K562 (cell line): ENCODE data around the gene CHRNE. TPM values are rescaled to one million over a fixed set of nuclear protein-coding genes. Genes with fewer than 3 reads are reported as not detected.

Experiments
- ATAC-seq: fragments of 200-7000 bp; cut with Tn5 transposase; 3 replicates; pipeline ENCODE4 v1.9.1; 2020; ENCODE audit warnings: moderate library complexity
- BruUV-seq: library from RNA; stranded (reverse); fragments of 400-500 nt; replicated peaks from 2 replicates; lab custom pipeline; 2021; lab: Mats Ljungman, UMichigan
- CTCF ChIA-PET: fragments of 300-600 bp; formaldehyde crosslinking; extraction: SDS; loops from one replicate; lab custom pipeline; 2021; ENCODE audit warnings: low intra/inter-chr PET ratio; lab: Yijun Ruan, JAX
- POLR2A ChIA-PET: fragments of 300-600, 350-650 bp; sonication (Branson Sonifier 250); formaldehyde crosslinking; extraction: SDS; loops from one replicate; lab custom pipeline; 2021; ENCODE audit warnings: antibody characterized with exemption, inconsistent platforms; lab: Yijun Ruan, JAX
- DNase-seq, 4 experiments: peaks; one replicate each; pipeline versions ENCODE4 v3.0.0 to v3.0.0-alpha.2; 2011 to 2018; ENCODE audit warnings: low spot score in 3 of 4, mixed read lengths in 3 of 4; ENCODE audit errors: extremely low read depth in 1 of 4
- FAIRE-seq: peaks from 2 replicates; lab custom pipeline; 2011; peaks lifted over from hg19 to GRCh38; lab: Jason Lieb, UNC
- H2AFZ ChIP-seq: 2 replicates; pipeline ENCODE4 v1.6.0; 2011; ENCODE audit warnings: low read depth, low read length, control low read depth, inconsistent platforms
- H3K27ac ChIP-seq: fragments of 200-600 bp; 3 replicates; pipeline ENCODE4 v1.8.0; 2011; ENCODE audit warnings: low read depth, mild to moderate bottlenecking, control low read depth, inconsistent platforms, low read length, moderate library complexity, mixed read lengths; ENCODE audit errors: extremely low read depth
- H3K27me3 ChIP-seq, 2 experiments: fragments of 300-600 bp in 1 of 2; 2 replicates in 1 of 2; 3 replicates in 1 of 2; pipeline versions ENCODE4 v1.6.0 to v1.8.0; 2011; ENCODE audit warnings: inconsistent platforms in 2 of 2, low read length in 2 of 2, mild to moderate bottlenecking in 1 of 2, mixed read lengths in 1 of 2, moderate library complexity in 1 of 2; ENCODE audit not compliant: control insufficient read depth in 2 of 2, insufficient read depth in 2 of 2
- H3K36me3 ChIP-seq: fragments of 300-600 bp; 3 replicates; pipeline ENCODE4 v1.8.0; 2011; ENCODE audit warnings: mild to moderate bottlenecking, low read length, inconsistent platforms; ENCODE audit not compliant: control insufficient read depth, insufficient read depth
- H3K4me1 ChIP-seq, 2 experiments: fragments of 200-600 bp in 1 of 2; replicated peaks in 1 of 2; 2 replicates in 1 of 2; 3 replicates in 1 of 2; pipeline versions ENCODE4 v1.5.1 to v1.8.0; 2011; ENCODE audit warnings: inconsistent platforms in 2 of 2, low read length in 2 of 2, mild to moderate bottlenecking in 1 of 2, mixed read lengths in 1 of 2, moderate library complexity in 1 of 2; ENCODE audit not compliant: control insufficient read depth in 2 of 2, insufficient read depth in 2 of 2
- H3K4me2 ChIP-seq: 2 replicates; pipeline ENCODE4 v1.6.1; 2011; ENCODE audit warnings: low read length, control low read depth, inconsistent platforms, mixed read lengths; ENCODE audit not compliant: insufficient read depth
- H3K4me3 ChIP-seq: fragments of 200-600 bp; sonication (generic), shearing (Covaris generic); 2 replicates; pipeline ENCODE4 v1.5.1; 2016; ENCODE audit warnings: control low read depth, inconsistent platforms
- H3K79me2 ChIP-seq: fragments of 200-600 bp; 3 replicates; pipeline ENCODE4 v1.8.0; 2011; ENCODE audit warnings: low read length, inconsistent platforms; ENCODE audit not compliant: control insufficient read depth, insufficient read depth
- H3K9ac ChIP-seq, 2 experiments: 2 replicates each; pipeline versions ENCODE4 v1.6.0 to v1.6.1; 2011; ENCODE audit warnings: low read depth in 2 of 2, low read length in 2 of 2, control low read depth in 1 of 2, inconsistent platforms in 1 of 2, mild to moderate bottlenecking in 1 of 2, mixed read lengths in 1 of 2; ENCODE audit not compliant: insufficient read depth in 1 of 2
- H3K9me1 ChIP-seq: one replicate; pipeline ENCODE4 v1.6.0; 2011; ENCODE audit warnings: inconsistent platforms, mild to moderate bottlenecking, low read length, moderate library complexity; ENCODE audit not compliant: control insufficient read depth, insufficient read depth
- H3K9me3 ChIP-seq: replicated peaks from 2 replicates; pipeline ENCODE4 v1.5.1; 2011; ENCODE audit warnings: low read depth, low read length, inconsistent platforms; ENCODE audit not compliant: control insufficient read depth, insufficient read depth
- H4K20me1 ChIP-seq: replicated peaks from 2 replicates; pipeline ENCODE4 v1.6.1; 2011; ENCODE audit warnings: low read length, inconsistent platforms, mixed read lengths; ENCODE audit not compliant: control insufficient read depth, insufficient read depth
- EGR1 ChIP-seq: fragments of 450-650 bp; conservative IDR thresholded peaks from 2 replicates; pipeline ENCODE4 v1.6.1; 2017; ENCODE audit warnings: mild to moderate bottlenecking
- JUND ChIP-seq, 2 experiments: IDR thresholded peaks; 2 replicates in 1 of 2; 3 replicates in 1 of 2; pipeline ENCODE4 v1.6.1; 2011; ENCODE audit warnings: borderline replicate concordance in 2 of 2, low read depth in 2 of 2, low read length in 2 of 2, improper control_type of control experiment in 1 of 2, missing biosample characterization in 1 of 2, missing genetic modification characterization in 1 of 2, missing genetic modification reagents in 1 of 2
- SPI1 ChIP-seq: IDR thresholded peaks from 2 replicates; pipeline ENCODE4 v1.6.1; 2011; ENCODE audit warnings: low read depth, low read length, control low read depth, borderline replicate concordance
- SRF ChIP-seq, 2 experiments: fragments of 250-450, 450-650 bp in 1 of 2; sonication (Bioruptor Pico) in 1 of 2; sonication (generic) in 1 of 2; formaldehyde crosslinking; IDR thresholded peaks; 2 replicates each; pipeline versions ENCODE4 v1.5.0 to v1.5.1; 2020 to 2022; ENCODE audit warnings: mild to moderate bottlenecking in 1 of 2, missing genetic modification reagents in 1 of 2
- ZFP36 ChIP-seq: fragments of 150-350 bp; IDR thresholded peaks from 2 replicates; pipeline ENCODE4 v1.6.1; 2018; ENCODE audit warnings: low read length, low read depth; ENCODE audit not compliant: partially characterized antibody
- ZNF134 ChIP-seq: fragments of 250-450 bp; sonication (Bioruptor Pico); conservative IDR thresholded peaks from 2 replicates; pipeline ENCODE4 v1.4.0; 2020
- ZNF561 ChIP-seq: fragments of 450-650 bp; formaldehyde crosslinking; conservative IDR thresholded peaks from 2 replicates; pipeline ENCODE4 v1.4.0; 2020; ENCODE audit warnings: mild to moderate bottlenecking, moderate library complexity
- ZNF592 ChIP-seq: fragments of 450-650 bp; IDR thresholded peaks from 2 replicates; pipeline ENCODE4 v1.6.1; 2017; ENCODE audit warnings: antibody characterized with exemption, mild to moderate bottlenecking
- WGBS: fragments of 100-300 bp; shearing (Covaris generic); methylation state at CpG from one replicate; pipeline ENCODE4 v1.1.6; 2016; ENCODE audit warnings: low coverage, mixed read lengths; ENCODE audit not compliant: insufficient coverage; ENCODE audit errors: missing lambda C conversion rate; 5-methylcytosine and 5-hydroxymethylcytosine counted together
- in situ Hi-C: fragments of 300-500 bp; cut with MboI; formaldehyde crosslinking; loops from 4 replicates; pipeline ENCODE4 v1.15.0; 2018; ENCODE audit warnings: inconsistent platforms, mixed read lengths
- intact Hi-C: fragments of 100-400 bp; cut with micrococcal nuclease; formaldehyde crosslinking; loops from 2 replicates; pipeline ENCODE4 v1.14.2; 2022
- polyA plus RNA-seq, 8 experiments: library from polyadenylated mRNA; depleted of rRNA in 4 of 8; stranded (reverse) in 5 of 8; unstranded in 3 of 8; fragments of >200 nt; fragmentation: Nextera tagmentation in 2 of 8; fragmentation: Illumina TruSeq in 1 of 8; extraction: Ambion mirVana in 2 of 8; extraction: Trizol in 1 of 8; gene quantifications; 2 replicates each; pipeline versions ENCODE4 v1.2.1 to v1.2.3, GENCODE V29; 2011 to 2014; ENCODE audit warnings: inconsistent platforms in 1 of 8, missing spikeins in 1 of 8
- total RNA-seq, 7 experiments: library from RNA; depleted of rRNA in 6 of 7; stranded (reverse); fragments of >200 nt in 6 of 7; fragmentation: Illumina TruSeq in 2 of 7; extraction: Trizol in 2 of 7; gene quantifications; 2 replicates each; pipeline versions ENCODE4 v1.2.1 to v1.2.3, GENCODE V29; 2011 to 2021; ENCODE audit warnings: low replicate concordance in 1 of 7
- TF ChIP-seq, protein P1 (sequence below): fragments of 450-650 bp; IDR thresholded peaks from 2 replicates; pipeline ENCODE4 v1.6.1; 2018; ENCODE audit not compliant: partially characterized antibody

The CHRNE gene
- total and polyA plus RNA-seq, 9 of the 15 experiments (the other 6 are each of a cell fraction or from before 2014, with no cell fraction given) = not detected

DNA sequence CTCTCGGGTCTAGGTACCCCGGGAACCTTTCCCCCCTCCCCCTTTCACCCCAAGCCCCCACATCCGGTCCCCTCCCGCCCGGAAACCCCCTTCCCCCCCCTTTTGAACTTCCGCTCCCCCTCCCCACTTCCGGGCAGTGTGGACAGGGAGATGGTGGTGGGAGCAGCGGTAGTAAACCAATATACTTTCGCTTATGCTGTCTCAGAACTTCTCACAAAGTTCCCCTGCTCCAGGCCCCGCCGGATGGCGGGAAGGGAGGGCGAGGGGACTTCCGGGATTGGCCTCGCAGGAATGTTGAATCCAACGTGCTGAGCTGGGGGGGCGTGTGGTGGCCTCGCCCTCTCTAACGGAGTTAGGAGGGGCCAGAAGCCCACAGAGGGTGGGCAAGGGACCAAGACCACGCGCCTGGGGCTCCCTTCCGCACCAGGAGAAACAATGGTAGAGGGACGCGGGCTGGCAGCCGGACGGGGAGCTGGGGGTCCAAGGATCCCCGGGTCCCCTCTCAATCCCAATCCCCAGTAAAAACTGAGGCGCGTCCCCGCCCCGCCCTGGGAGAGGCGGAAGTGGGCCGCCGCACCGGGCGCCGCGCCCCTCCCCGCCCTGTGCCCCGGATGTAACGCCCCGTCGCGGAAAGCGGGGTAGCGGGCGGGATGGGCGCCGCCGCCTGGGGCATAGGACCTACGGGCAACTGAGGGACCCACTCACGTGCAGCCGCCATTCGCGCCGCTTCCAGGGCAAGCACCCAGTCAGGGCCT, 44.7 kb upstream of the CHRNE start (continued):
- TF ChIP-seq, protein P1, sequence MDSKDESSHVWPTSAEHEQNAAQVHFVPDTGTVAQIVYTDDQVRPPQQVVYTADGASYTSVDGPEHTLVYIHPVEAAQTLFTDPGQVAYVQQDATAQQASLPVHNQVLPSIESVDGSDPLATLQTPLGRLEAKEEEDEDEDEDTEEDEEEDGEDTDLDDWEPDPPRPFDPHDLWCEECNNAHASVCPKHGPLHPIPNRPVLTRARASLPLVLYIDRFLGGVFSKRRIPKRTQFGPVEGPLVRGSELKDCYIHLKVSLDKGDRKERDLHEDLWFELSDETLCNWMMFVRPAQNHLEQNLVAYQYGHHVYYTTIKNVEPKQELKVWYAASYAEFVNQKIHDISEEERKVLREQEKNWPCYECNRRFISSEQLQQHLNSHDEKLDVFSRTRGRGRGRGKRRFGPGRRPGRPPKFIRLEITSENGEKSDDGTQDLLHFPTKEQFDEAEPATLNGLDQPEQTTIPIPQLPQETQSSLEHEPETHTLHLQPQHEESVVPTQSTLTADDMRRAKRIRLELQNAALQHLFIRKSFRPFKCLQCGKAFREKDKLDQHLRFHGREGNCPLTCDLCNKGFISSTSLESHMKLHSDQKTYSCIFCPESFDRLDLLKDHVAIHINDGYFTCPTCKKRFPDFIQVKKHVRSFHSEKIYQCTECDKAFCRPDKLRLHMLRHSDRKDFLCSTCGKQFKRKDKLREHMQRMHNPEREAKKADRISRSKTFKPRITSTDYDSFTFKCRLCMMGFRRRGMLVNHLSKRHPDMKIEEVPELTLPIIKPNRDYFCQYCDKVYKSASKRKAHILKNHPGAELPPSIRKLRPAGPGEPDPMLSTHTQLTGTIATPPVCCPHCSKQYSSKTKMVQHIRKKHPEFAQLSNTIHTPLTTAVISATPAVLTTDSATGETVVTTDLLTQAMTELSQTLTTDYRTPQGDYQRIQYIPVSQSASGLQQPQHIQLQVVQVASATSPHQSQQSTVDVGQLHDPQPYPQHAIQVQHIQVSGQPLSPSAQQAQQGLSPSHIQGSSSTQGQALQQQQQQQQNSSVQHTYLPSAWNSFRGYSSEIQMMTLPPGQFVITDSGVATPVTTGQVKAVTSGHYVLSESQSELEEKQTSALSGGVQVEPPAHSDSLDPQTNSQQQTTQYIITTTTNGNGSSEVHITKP = peak; percentile 51
- TF ChIP-seq EGR1 = 0 out of 2 replicates have a peak, but pooled peaks have one; percentile 12
- no peak for TF ChIP-seq ZNF134 (CRISPR knock-in tag)

DNA sequence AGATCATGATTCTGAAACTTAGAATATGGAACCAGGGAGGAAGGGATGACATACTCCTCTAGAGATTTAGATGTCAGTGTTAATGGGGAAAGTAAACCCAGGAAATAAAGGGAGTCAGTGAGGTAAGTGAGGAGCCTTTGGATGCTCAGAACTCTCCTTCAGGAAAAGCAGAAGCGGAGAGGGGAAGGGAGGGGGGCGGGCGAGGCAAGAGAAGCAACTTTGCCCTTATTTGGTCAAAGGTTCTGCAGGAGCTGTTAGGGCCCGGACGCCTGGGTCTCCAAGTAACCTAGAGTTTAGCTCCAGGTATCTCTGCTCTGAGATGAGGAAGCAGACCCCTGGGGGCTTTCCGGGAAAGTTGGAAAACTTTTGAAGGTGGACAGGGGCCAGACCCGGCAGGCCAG, 44.1 kb upstream of the CHRNE start:
- TF ChIP-seq SRF (CRISPR knock-in tag; IDR thresholded peaks at IDR 0.05) (peak; percentile 76 to 96; a peak in 3 of 4 replicates), JUND (IDR thresholded peaks at IDR 0.05; ENCODE audit: borderline replicate concordance, low read depth, low read length) (no peak), JUND (tag; IDR thresholded peaks at IDR 0.05; ENCODE audit: borderline replicate concordance, low read depth, low read length) (no peak), ZNF592 (no peak), ZNF561 (CRISPR knock-in tag) (no peak), ZFP36 (peak; percentile 15), SPI1 (peak; percentile 46; the same call in 1 of the 2 replicates)
- peaks cover 32 to 46% of the 10 kb centered on the region in 2 experiments for H3K4me1 ChIP-seq
- no peak overlapping the region for H2AFZ ChIP-seq
- intact Hi-C loops (no loop called here), in situ Hi-C loops (no loop called here)
- peak in 1 of 4 experiments; percentile 49 for DNase-seq
- ChIA-PET POLR2A (interaction anchor here (0.7 to 3.2 kb wide), 3 partner anchors 14 to 24 kb away, joined by 3 to 21 read pairs (median 4); partner anchors contain the start of gene SPAG7), CTCF (no interaction called here)
- no peaks in the 10 kb centered on the region for H3K9me3 ChIP-seq
- peaks cover 22% of the 10 kb centered on the region for H4K20me1 ChIP-seq
- H3K27me3 ChIP-seq = no peaks in the 10 kb centered on the region
- no peaks in the 10 kb centered on the region for H3K9me1 ChIP-seq
- BruUV-seq = no TSS peak
- peaks cover 81% of the 10 kb centered on the region for H3K79me2 ChIP-seq
- peak overlapping the region; percentile 82 to 97; a peak in 3 of 4 replicates for H3K9ac ChIP-seq
- H3K36me3 ChIP-seq = peaks cover 58% of the 10 kb centered on the region
- H3K4me3 ChIP-seq = peak overlapping the region; percentile 97
- 0% methylated on average over 2 of the region's 7 CpGs for WGBS
- H3K27ac ChIP-seq = peak overlapping the region; percentile 98
- FAIRE-seq = no peak
- H3K4me2 ChIP-seq = peak overlapping the region; percentile 93
- ATAC-seq = no peak
